HCT116 (cell line): ENCODE measurements around the gene LYRM7. TPM values are rescaled to one million over a fixed set of nuclear protein-coding genes. Genes with fewer than 3 reads are reported as not detected.

ENCODE experiments used
- ATAC-seq: fragments of 200-7000 bp; cut with Tn5 transposase; 2 replicates; pipeline ENCODE4 v1.9.1; 2020; ENCODE audit warnings: mild to moderate bottlenecking, moderate library complexity
- BruUV-seq: library from RNA; stranded (reverse); fragments of 400-500 nt; replicated peaks from 2 replicates; lab custom pipeline; 2021; lab: Mats Ljungman, UMichigan
- CTCF ChIA-PET: fragments of 300-600 bp; sonication (Branson Sonifier 250); formaldehyde crosslinking; loops from one replicate; lab custom pipeline; 2021; ENCODE audit warnings: antibody characterized with exemption; lab: Charles Lee
- POLR2A ChIA-PET: fragments of 300-600, 350-600 bp; sonication (Branson Sonifier 250); formaldehyde crosslinking; loops from one replicate; lab custom pipeline; 2021; ENCODE audit warnings: antibody characterized with exemption; lab: Charles Lee
- RAD21 ChIA-PET, 2 experiments: fragments of 300-600 bp; sonication (Branson Sonifier 250); formaldehyde crosslinking; loops; one replicate each; lab custom pipeline; 2023; ENCODE audit warnings: low total read pairs in 2 of 2; ENCODE audit not compliant: uncharacterized antibody in 2 of 2, unreplicated experiment in 2 of 2, low non-redundant PET in 1 of 2; lab: Charles Lee
- DNase-seq: peaks from one replicate; pipeline ENCODE4 v3.0.0-alpha.2; 2010; ENCODE audit warnings: low read depth, low spot score
- H2AFZ ChIP-seq: fragments of 200-600 bp; shearing (Covaris generic), sonication (generic); 2 replicates; pipeline ENCODE4 v1.6.1; 2017; ENCODE audit warnings: low read depth, mixed run types, mixed read lengths, antibody characterized with exemption, low read length; ENCODE audit not compliant: poor library complexity, severe bottlenecking
- H3K27ac ChIP-seq: 2 replicates; pipeline ENCODE4 v1.5.1; 2012; ENCODE audit warnings: low read depth, low read length
- H3K27me3 ChIP-seq: fragments of 200-600 bp; sonication (generic); 2 replicates; pipeline ENCODE4 v1.6.1; 2016; ENCODE audit warnings: mixed run types, low read length, mixed read lengths; ENCODE audit not compliant: insufficient read depth
- H3K36me3 ChIP-seq, 2 experiments: fragments of 200-500 bp in 1 of 2; fragments of 200-600 bp in 1 of 2; sonication (Bioruptor generic) in 1 of 2; sonication (generic) in 1 of 2; 2 replicates each; pipeline versions ENCODE4 v1.5.1 to v1.6.1; 2014 to 2016; ENCODE audit warnings: low read length in 2 of 2, inconsistent platforms in 1 of 2, mixed read lengths in 1 of 2, mixed run types in 1 of 2; ENCODE audit not compliant: insufficient read depth in 2 of 2, control insufficient read depth in 1 of 2
- H3K4me1 ChIP-seq, 2 experiments: fragments of 200-600 bp in 1 of 2; sonication (generic) in 1 of 2; 2 replicates each; pipeline versions ENCODE4 v1.5.1 to v1.6.1; 2012 to 2017; ENCODE audit warnings: low read length in 2 of 2, inconsistent platforms in 1 of 2, mild to moderate bottlenecking in 1 of 2, mixed read lengths in 1 of 2, mixed run types in 1 of 2, moderate library complexity in 1 of 2; ENCODE audit not compliant: insufficient read depth in 2 of 2, control insufficient read depth in 1 of 2
- H3K4me2 ChIP-seq: fragments of 200-600 bp; sonication (generic); 2 replicates; pipeline ENCODE4 v1.6.1; 2017; ENCODE audit warnings: mixed run types, low read length, mixed read lengths
- H3K4me3 ChIP-seq, 2 experiments: fragments of 200-600 bp in 1 of 2; sonication (generic) in 1 of 2; replicated peaks in 1 of 2; 2 replicates each; pipeline ENCODE4 v1.5.1; 2011 to 2016; ENCODE audit warnings: low read length in 2 of 2, control low read depth in 1 of 2, low read depth in 1 of 2, mild to moderate bottlenecking in 1 of 2, mixed read lengths in 1 of 2, mixed run types in 1 of 2
- H3K79me2 ChIP-seq: fragments of 200-600 bp; sonication (generic); 2 replicates; pipeline ENCODE4 v1.6.1; 2017; ENCODE audit warnings: mild to moderate bottlenecking, mixed run types, low read length, moderate library complexity, mixed read lengths; ENCODE audit not compliant: insufficient read depth
- H3K9ac ChIP-seq: fragments of 200-600 bp; sonication (generic); 2 replicates; pipeline ENCODE4 v1.6.1; 2016; ENCODE audit warnings: low read length, mixed read lengths
- H3K9me2 ChIP-seq: fragments of 200-600 bp; sonication (generic), shearing (Covaris generic); 2 replicates; pipeline ENCODE4 v1.6.1; 2017; ENCODE audit warnings: mixed run types, mild to moderate bottlenecking, moderate library complexity; ENCODE audit not compliant: insufficient read depth
- H3K9me3 ChIP-seq, 2 experiments: fragments of 200-500 bp in 1 of 2; fragments of 200-600 bp in 1 of 2; sonication (Bioruptor generic) in 1 of 2; sonication (generic) in 1 of 2; 2 replicates each; pipeline ENCODE4 v1.6.1; 2014 to 2017; ENCODE audit warnings: low read length in 2 of 2, mixed read lengths in 2 of 2, inconsistent platforms in 1 of 2, low read depth in 1 of 2, mild to moderate bottlenecking in 1 of 2, mixed run types in 1 of 2, moderate library complexity in 1 of 2; ENCODE audit not compliant: control insufficient read depth in 1 of 2, insufficient read depth in 1 of 2
- H4K20me1 ChIP-seq: fragments of 200-600 bp; sonication (generic), shearing (Covaris generic); 2 replicates; pipeline ENCODE4 v1.6.1; 2017; ENCODE audit warnings: mixed run types, mild to moderate bottlenecking, moderate library complexity; ENCODE audit not compliant: insufficient read depth
- CBX3 ChIP-seq: IDR thresholded peaks from 2 replicates; pipeline ENCODE4 v1.6.1; 2012; ENCODE audit warnings: low read depth
- CTCF ChIP-seq, 3 experiments: fragments of 200-600 bp in 1 of 3; sonication (generic) in 1 of 3; IDR thresholded peaks in 2 of 3; conservative IDR thresholded peaks in 1 of 3; 2 replicates each; pipeline ENCODE4 v1.5.1; 2012 to 2017; ENCODE audit warnings: low read depth in 2 of 3, low read length in 2 of 3, antibody characterized with exemption in 1 of 3, borderline replicate concordance in 1 of 3, control low read depth in 1 of 3, mild to moderate bottlenecking in 1 of 3, mixed read lengths in 1 of 3, mixed run types in 1 of 3, moderate library complexity in 1 of 3; ENCODE audit not compliant: insufficient read depth in 1 of 3
- FOSL1 ChIP-seq: IDR thresholded peaks from 2 replicates; pipeline ENCODE4 v1.6.1; 2012; ENCODE audit warnings: low read depth
- POLR2A ChIP-seq: IDR thresholded peaks from 2 replicates; pipeline ENCODE4 v1.7.0; 2011; ENCODE audit warnings: borderline replicate concordance; ENCODE audit not compliant: insufficient read depth, insufficient read length; ENCODE audit errors: extremely low read depth
- SP1 ChIP-seq: IDR thresholded peaks from 2 replicates; pipeline ENCODE4 v1.6.1; 2012; ENCODE audit warnings: low read depth
- ZNF274 ChIP-seq: fragments of 200-500 bp; sonication (Bioruptor generic); IDR thresholded peaks from 2 replicates; pipeline ENCODE4 v1.6.1; 2014; ENCODE audit warnings: mild to moderate bottlenecking, low read depth, low read length, inconsistent platforms
- intact Hi-C: fragments of 100-400 bp; cut with micrococcal nuclease; formaldehyde crosslinking; loops from 2 replicates; pipeline ENCODE4 v1.10.0; 2022
- total RNA-seq: library from RNA; stranded (reverse); gene quantifications from one replicate; pipeline ENCODE4 v1.2.1, GENCODE V29; 2021; ENCODE audit not compliant: unreplicated experiment

The LYRM7 gene
- total RNA-seq, 1 experiment from 2014 or later, result 14.4 TPM

DNA sequence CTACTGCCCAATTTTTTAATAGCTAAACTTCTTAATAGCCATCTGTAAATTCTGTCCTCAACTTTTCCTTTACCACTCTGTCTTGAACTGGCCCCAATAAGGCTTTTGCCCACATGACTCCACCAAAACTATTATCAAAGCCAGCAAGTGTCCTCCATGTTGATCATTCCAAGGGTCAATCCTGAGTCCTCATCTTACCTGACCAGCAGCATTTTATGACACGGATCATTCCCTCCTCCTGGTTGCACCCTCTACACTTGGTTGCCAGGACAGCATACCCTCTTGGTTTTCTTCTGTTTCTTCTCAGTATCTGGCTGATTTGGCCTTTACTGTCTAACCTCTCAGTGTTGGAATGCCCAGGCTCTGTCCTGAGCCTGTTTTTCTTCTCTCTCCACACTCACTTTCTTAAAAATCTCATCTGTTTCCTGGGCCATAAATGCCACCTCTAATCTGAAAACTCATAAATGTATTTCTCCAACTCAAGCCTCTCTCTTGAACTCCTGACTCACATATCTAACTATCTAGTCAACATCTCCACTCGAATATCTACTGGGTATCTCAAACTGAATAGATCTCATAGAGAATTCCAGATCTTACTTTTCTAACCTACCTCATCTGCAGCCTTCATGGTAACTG, 53.1 kb downstream of the LYRM7 start:
- ChIA-PET CTCF (no interaction called here), POLR2A (no interaction called here), RAD21 (no interaction called here)
- no peak overlapping the region for H3K27ac ChIP-seq
- no peaks in the 10 kb centered on the region for H3K4me1 ChIP-seq
- DNase-seq (no peak), ATAC-seq (no peak)
- no peaks in the 10 kb centered on the region for H3K79me2 ChIP-seq
- no peaks in the 10 kb centered on the region for H3K27me3 ChIP-seq
- no peak overlapping the region for H3K9ac ChIP-seq
- no peak overlapping the region for H3K4me3 ChIP-seq
- no peak overlapping the region for H3K4me2 ChIP-seq
- H3K9me3 ChIP-seq, result no peaks in the 10 kb centered on the region
- H3K36me3 ChIP-seq, result no peaks in the 10 kb centered on the region
- no TSS peak for BruUV-seq
- no peaks in the 10 kb centered on the region for H4K20me1 ChIP-seq
- H3K9me2 ChIP-seq, result no peaks in the 10 kb centered on the region
- TF ChIP-seq ZNF274 (no peak), SP1 (no peak), POLR2A (no peak)
- intact Hi-C loops, result no loop called here
- H2AFZ ChIP-seq, result no peak overlapping the region

- Histone ChIP-seq H3K27ac (no peak overlapping the region), H3K27me3 (no peaks in the 10 kb centered on the region), H3K4me1 (no peaks in the 10 kb centered on the region), H3K4me2 (no peak overlapping the region), H4K20me1 (no peaks in the 10 kb centered on the region), H3K4me3 (no peak overlapping the region), H2AFZ (no peak overlapping the region), H3K9ac (no peak overlapping the region), H3K9me3 (no peaks in the 10 kb centered on the region), H3K9me2 (no peaks in the 10 kb centered on the region), H3K36me3 (no peaks in the 10 kb centered on the region), H3K79me2 (no peaks in the 10 kb centered on the region)
- intact Hi-C loops, result no loop called here
- TF ChIP-seq FOSL1 (no peak), CTCF (IDR thresholded peaks at IDR 0.05 in 2 of 3, conservative IDR thresholded peaks at IDR 0.05 in 1 of 3; ENCODE audit: borderline replicate concordance in 1 of 3, insufficient read depth in 1 of 3, low read depth in 2 of 3, low read length in 2 of 3) (no peak), SP1 (no peak), CBX3 (no peak)
- ChIA-PET CTCF (no interaction called here), RAD21 (no interaction called here), POLR2A (no interaction called here)
- no TSS peak for BruUV-seq
- no peak for DNase-seq
- ATAC-seq, result no peak
Observed at GRCh38 chr5:131224387-131225201, 53.9 kb downstream of the LYRM7 start.
